ENCODE measurements around the gene PRXL2B. TPM values are rescaled to one million over a fixed set of nuclear protein-coding genes. Genes with fewer than 3 reads are reported as not detected.

PRXL2B gene
- total RNA-seq, 1 experiment from 2014 or later, result 40.7 TPM

DNA sequence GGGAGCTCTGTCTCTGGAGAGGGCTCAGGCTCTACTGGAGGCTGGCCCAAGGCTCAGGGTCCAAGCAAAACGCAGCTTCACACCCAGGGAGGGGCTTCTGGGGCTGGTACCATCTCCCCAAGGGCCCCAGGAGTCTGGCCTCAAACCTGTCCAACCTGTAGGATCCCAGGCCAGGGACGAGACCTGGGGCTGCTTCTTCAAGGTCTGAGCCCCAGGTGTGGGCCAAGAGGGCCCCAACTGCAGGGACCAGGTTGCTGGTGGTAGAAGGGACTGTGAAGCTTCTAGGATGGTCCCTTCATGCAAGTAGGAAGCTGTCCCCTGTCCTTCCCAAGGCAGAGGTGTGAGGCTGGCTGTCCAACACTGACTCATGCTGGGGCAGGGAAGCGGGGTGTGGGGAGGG, 54.0 kb downstream of the PRXL2B start:
- no peaks in the 10 kb centered on the region for H3K79me2 ChIP-seq (ENCODE audit: insufficient read depth, low read length)
- H3K23me2 ChIP-seq (ENCODE audit: insufficient read length, low read depth, low read length, poor library complexity, severe bottlenecking), result peaks cover 10% of the 10 kb centered on the region
- no peak overlapping the region for H4K91ac ChIP-seq (ENCODE audit: insufficient read length, low read depth, low read length)
- H2BK15ac ChIP-seq (ENCODE audit: low read depth, low read length), result no peak overlapping the region
- Mint-ChIP-seq H3K4me3 (no peak overlapping the region), H3K27ac (no peak overlapping the region), H3K4me1 (peaks cover 2 to 5% of the 10 kb centered on the region in 2 experiments; a peak in 1 of 4 replicates), H3K9me3 (peaks cover 14 to 22% of the 10 kb centered on the region in 2 experiments), H3K36me3 (ENCODE audit: insufficient read depth in 1 of 3, low read depth in 3 of 3) (peaks cover 0 to 13% (median 3%) of the 10 kb centered on the region in 3 experiments; a peak in 4 of 7 replicates), H3K27me3 (ENCODE audit: low read depth) (peaks cover 47% of the 10 kb centered on the region)
- H3K23ac ChIP-seq (ENCODE audit: insufficient read length, low read depth, low read length), result no peak overlapping the region
- no peak overlapping the region for H3K14ac ChIP-seq (ENCODE audit: insufficient read depth, low read length)
- H4K5ac ChIP-seq (ENCODE audit: insufficient read length, low read depth, low read length), result no peak overlapping the region
- DNase-seq, result no peak
- no peak overlapping the region for H2BK120ac ChIP-seq (ENCODE audit: low read depth, low read length, poor library complexity, severe bottlenecking)
- no peak overlapping the region for H2BK12ac ChIP-seq (ENCODE audit: insufficient read length, low read depth, low read length)
- no peak overlapping the region for H3K4me2 ChIP-seq (ENCODE audit: insufficient read depth, insufficient read length, low read length)
- H4K8ac ChIP-seq (replicated peaks; ENCODE audit: insufficient read length, low read depth, low read length), result no peak overlapping the region
- no peaks in the 10 kb centered on the region for H3K79me1 ChIP-seq (ENCODE audit: insufficient read depth, low read depth, low read length, poor library complexity, severe bottlenecking)
- H3K4ac ChIP-seq (ENCODE audit: low read depth, low read length), result no peak overlapping the region
- H3K27ac ChIP-seq (ENCODE audit: insufficient read length, low read depth, low read length), result no peak overlapping the region
- TF ChIP-seq CTCF (conservative IDR thresholded peaks at IDR 0.05), result no peak
- peaks cover 1% of the 10 kb centered on the region; the same call in 1 of the 2 replicates for H3K27me3 ChIP-seq (ENCODE audit: insufficient read depth, low read length)
- H3K9ac ChIP-seq (ENCODE audit: extremely low read depth, insufficient read length, low read length), result no peak overlapping the region
- H2BK5ac ChIP-seq (ENCODE audit: insufficient read length, low read length), result no peak overlapping the region
- H4K20me1 ChIP-seq (ENCODE audit: control insufficient read depth, insufficient read depth, insufficient read length), result no peaks in the 10 kb centered on the region
- no peak overlapping the region for H3K56ac ChIP-seq (ENCODE audit: insufficient read length, low read depth, low read length)
- WGBS (ENCODE audit: extremely low coverage, insufficient read length, low lambda C conversion rate), result no CpG with 5 or more reads among the region's 3 CpGs
- no peak overlapping the region for H2AFZ ChIP-seq (ENCODE audit: low read length)
- no peak overlapping the region for H3T11ph ChIP-seq (ENCODE audit: low read length)
- H3K4me1 ChIP-seq (ENCODE audit: insufficient read depth, low read length), result no peaks in the 10 kb centered on the region
- H2AK5ac ChIP-seq (ENCODE audit: insufficient read length, low read length), result no peak overlapping the region
- H3K18ac ChIP-seq (ENCODE audit: insufficient read length, low read depth, low read length), result no peak overlapping the region
- peaks cover 6% of the 10 kb centered on the region for H3K9me3 ChIP-seq (ENCODE audit: control insufficient read depth, low read depth, low read length)
- H2BK20ac ChIP-seq (ENCODE audit: low read depth, low read length, poor library complexity, severe bottlenecking), result no peak overlapping the region

Other genes starting within 250 kb of the PRXL2B start
- gene MORN1, start 195.2 kb upstream of the PRXL2B start, total RNA-seq (2021), result 12.7 and 14.3 TPM in 2 replicates
- gene RER1, start 194.9 kb upstream of the PRXL2B start, total RNA-seq (2021), result 110 and 118 TPM in 2 replicates
- 33.6 and 34.4 TPM in 2 replicates for gene PEX10, start 174.2 kb upstream of the PRXL2B start, total RNA-seq (2021)
- gene PLCH2, start 110.5 kb upstream of the PRXL2B start, total RNA-seq (2021), result 0.09 and 0.18 TPM in 2 replicates
- 32.2 and 34.8 TPM in 2 replicates for gene PANK4, start 60.2 kb upstream of the PRXL2B start, total RNA-seq (2021)
- not detected in 2 replicates for gene HES5, start 56.5 kb upstream of the PRXL2B start, total RNA-seq (2021)
- 0.29 and 0.57 TPM in 2 replicates for gene TNFRSF14, start 30.4 kb upstream of the PRXL2B start, total RNA-seq (2021)
- 0.42 and 0.59 TPM in 2 replicates for gene MMEL1, start 46.2 kb downstream of the PRXL2B start, total RNA-seq (2021)
- 0.92 and 1.0 TPM in 2 replicates for gene TTC34, start 214.9 kb downstream of the PRXL2B start, total RNA-seq (2021)